Lung (tissue), 12 donors: ENCODE measurements around the gene ING2. TPM values are rescaled to one million over a fixed set of nuclear protein-coding genes. Genes with fewer than 3 reads are reported as not detected.

Experiments used
- ATAC-seq: fragments of 200-7000 bp; cut with Tn5 transposase; one replicate; pipeline ENCODE4 v1.9.1; 2020; ENCODE audit warnings: moderate number of reproducible peaks; ENCODE audit not compliant: insufficient read depth, low FRiP score
- DNase-seq, 3 donors: peaks; one replicate each; pipeline ENCODE4 v3.0.0-alpha.2; 2013 to 2017
- H3K27ac ChIP-seq, 2 donors: one replicate each; pipeline ENCODE4 v1.5.1; 2013; ENCODE audit warnings: mild to moderate bottlenecking in 2 of 2, moderate library complexity in 2 of 2, control low read depth in 1 of 2, inconsistent platforms in 1 of 2, low read depth in 1 of 2, low read length in 1 of 2
- H3K27me3 ChIP-seq, 3 donors: one replicate each; pipeline ENCODE4 v1.5.1; 2013; ENCODE audit warnings: low read length in 2 of 3; ENCODE audit not compliant: control insufficient read depth in 3 of 3, insufficient read depth in 3 of 3
- H3K36me3 ChIP-seq, 4 donors: one replicate each; pipeline ENCODE4 v1.5.1; 2013; ENCODE audit warnings: low read length in 4 of 4, mild to moderate bottlenecking in 1 of 4, moderate library complexity in 1 of 4; ENCODE audit not compliant: control insufficient read depth in 4 of 4, insufficient read depth in 4 of 4
- H3K4me1 ChIP-seq, 5 donors: one replicate each; pipeline ENCODE4 v1.5.1; 2013; ENCODE audit warnings: low read length in 5 of 5, mild to moderate bottlenecking in 2 of 5, moderate library complexity in 1 of 5; ENCODE audit not compliant: control insufficient read depth in 5 of 5, insufficient read depth in 5 of 5
- H3K4me3 ChIP-seq: one replicate; pipeline ENCODE4 v1.5.1; 2013; ENCODE audit warnings: mild to moderate bottlenecking, control low read depth, moderate library complexity
- H3K9ac ChIP-seq, 2 donors: one replicate each; pipeline ENCODE4 v1.5.1; 2013; ENCODE audit warnings: low read length in 2 of 2, control low read depth in 1 of 2; ENCODE audit not compliant: insufficient read depth in 1 of 2
- H3K9me3 ChIP-seq, 4 donors: one replicate each; pipeline ENCODE4 v1.5.1; 2013; ENCODE audit warnings: low read length in 3 of 4, mild to moderate bottlenecking in 1 of 4, moderate library complexity in 1 of 4; ENCODE audit not compliant: control insufficient read depth in 4 of 4, insufficient read depth in 3 of 4
- WGBS, 2 donors: extraction: QIAGEN DNeasy Blood & Tissue Kit; methylation state at CpG; one replicate each; pipeline ENCODE4 v1.1.7; 2013; 5-methylcytosine and 5-hydroxymethylcytosine counted together
- polyA plus RNA-seq, 2 donors: library from polyadenylated mRNA; stranded (reverse); fragments of 200-250 nt; gene quantifications; one replicate each; pipeline ENCODE4 v1.2.1, GENCODE V29; 2013
- total RNA-seq, 2 donors: library from RNA; depleted of rRNA in 1 of 2; stranded (reverse); fragments of >200 nt in 1 of 2; gene quantifications; one replicate each; pipeline ENCODE4 v1.2.1, GENCODE V29; 2014 to 2021
- TF ChIP-seq, protein P1 (sequence below): IDR thresholded peaks from 2 replicates; pipeline ENCODE4 v1.5.1; 2012; ENCODE audit warnings: mild to moderate bottlenecking; ENCODE audit errors: control extremely low read depth, extremely low read depth
- donor health status: control.
- donor health status: control.
- donor health status: Bipolar disorder and iron deficiency.
- donor health status: healthy.
- donor health status: DM: yes; HTN: yes; CAD: no.

The ING2 gene
- total and polyA plus RNA-seq, 4 donors = 8.5 to 21.9 (median 9.8) TPM

DNA sequence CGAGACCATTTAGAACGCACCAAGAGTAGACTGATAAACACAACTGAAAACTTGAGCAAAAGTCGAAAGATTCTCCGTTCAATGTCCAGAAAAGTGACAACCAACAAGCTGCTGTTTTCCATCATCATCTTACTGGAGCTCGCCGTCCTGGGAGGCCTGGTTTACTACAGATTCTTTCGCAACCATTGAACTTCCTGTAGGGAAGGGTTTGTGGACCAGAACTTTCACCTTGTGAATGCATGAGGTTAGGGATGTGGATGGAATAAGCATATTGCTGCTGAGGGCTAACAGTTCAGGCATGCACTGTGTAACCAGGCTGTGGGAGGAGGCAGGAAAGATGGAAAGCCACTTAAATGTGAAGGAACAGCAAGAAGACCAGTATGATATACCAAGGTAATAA, 20.9 kb upstream of the ING2 start:
- no peak overlapping the region for H3K9ac ChIP-seq
- H3K36me3 ChIP-seq = no peaks in the 10 kb centered on the region
- H3K27ac ChIP-seq = no peak overlapping the region
- no peaks in the 10 kb centered on the region for H3K27me3 ChIP-seq
- DNase-seq (no peak), ATAC-seq (no peak)
- no peaks in the 10 kb centered on the region for H3K4me1 ChIP-seq
- H3K4me3 ChIP-seq = no peak overlapping the region
- TF ChIP-seq, protein P1, sequence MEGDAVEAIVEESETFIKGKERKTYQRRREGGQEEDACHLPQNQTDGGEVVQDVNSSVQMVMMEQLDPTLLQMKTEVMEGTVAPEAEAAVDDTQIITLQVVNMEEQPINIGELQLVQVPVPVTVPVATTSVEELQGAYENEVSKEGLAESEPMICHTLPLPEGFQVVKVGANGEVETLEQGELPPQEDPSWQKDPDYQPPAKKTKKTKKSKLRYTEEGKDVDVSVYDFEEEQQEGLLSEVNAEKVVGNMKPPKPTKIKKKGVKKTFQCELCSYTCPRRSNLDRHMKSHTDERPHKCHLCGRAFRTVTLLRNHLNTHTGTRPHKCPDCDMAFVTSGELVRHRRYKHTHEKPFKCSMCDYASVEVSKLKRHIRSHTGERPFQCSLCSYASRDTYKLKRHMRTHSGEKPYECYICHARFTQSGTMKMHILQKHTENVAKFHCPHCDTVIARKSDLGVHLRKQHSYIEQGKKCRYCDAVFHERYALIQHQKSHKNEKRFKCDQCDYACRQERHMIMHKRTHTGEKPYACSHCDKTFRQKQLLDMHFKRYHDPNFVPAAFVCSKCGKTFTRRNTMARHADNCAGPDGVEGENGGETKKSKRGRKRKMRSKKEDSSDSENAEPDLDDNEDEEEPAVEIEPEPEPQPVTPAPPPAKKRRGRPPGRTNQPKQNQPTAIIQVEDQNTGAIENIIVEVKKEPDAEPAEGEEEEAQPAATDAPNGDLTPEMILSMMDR = no peak
- no peaks in the 10 kb centered on the region for H3K9me3 ChIP-seq
- 78 to 91% methylated on average over 7 of the region's 7 CpGs for WGBS, 2 donors

DNA sequence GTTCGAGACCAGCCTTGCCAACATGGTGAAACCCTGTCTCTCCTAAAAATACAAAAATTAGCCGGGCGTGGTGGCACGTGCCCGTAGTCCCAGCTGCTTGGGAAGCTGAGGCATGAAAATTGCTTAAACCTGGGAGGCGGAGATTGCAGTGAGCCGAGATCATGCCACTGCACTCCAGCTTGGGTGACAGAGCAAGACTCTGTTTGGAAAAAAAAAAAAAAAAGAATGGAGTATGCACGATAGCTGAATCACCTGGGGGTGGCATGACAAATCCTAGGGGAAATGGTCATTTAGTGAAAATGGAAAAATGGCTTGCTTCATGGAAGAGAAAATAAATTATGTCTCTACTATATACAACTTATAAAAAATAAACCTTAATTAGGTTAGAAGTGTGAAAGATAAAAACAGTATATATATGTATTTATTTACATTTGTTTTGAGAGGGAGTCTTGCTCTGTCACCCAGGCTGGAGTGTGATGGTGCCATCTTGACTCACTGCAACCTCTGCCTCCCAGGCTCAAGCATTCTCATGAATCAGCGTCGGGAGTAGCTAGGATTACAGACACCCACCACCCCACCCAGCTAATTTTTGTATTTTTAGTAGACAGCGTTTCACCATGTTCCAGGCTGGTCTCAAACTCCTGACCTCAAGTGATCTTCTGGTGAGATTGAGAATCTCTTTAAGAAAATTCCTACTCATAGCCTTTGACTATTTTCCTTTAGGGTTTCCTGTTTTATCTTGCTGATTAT, 19.3 kb upstream of the ING2 start:
- Histone ChIP-seq H3K36me3 (no peaks in the 10 kb centered on the region), H3K27me3 (no peaks in the 10 kb centered on the region), H3K9me3 (no peaks in the 10 kb centered on the region), H3K27ac (no peak overlapping the region), H3K4me1 (no peaks in the 10 kb centered on the region), H3K4me3 (no peak overlapping the region), H3K9ac (no peak overlapping the region)
- 82 to 88% methylated on average over 11 of the region's 11 CpGs for WGBS, 2 donors
- TF ChIP-seq, protein P1 = no peak
- ATAC-seq (no peak), DNase-seq (no peak)

DNA sequence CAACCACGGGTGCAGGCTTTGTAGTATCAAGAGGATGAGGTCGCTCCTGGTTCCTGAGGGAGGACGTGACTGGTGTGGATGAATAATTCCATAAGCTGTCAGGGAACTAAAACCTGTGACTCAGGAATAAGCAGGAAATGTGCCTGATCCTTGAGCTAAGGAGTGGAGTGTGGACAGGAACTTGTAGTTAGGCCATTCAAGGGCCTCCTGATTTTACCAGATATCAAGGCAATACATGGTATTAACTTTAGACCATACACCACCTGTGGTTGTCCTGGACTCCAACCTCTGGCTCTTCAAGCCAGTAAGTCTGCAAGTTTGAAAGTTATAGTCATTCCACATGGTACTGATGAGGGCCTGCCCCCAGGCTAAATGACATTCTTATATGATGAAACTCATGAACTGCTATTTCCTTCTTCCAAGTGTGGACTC, 12.1 kb upstream of the ING2 start:
- Histone ChIP-seq H3K27me3 (no peaks in the 10 kb centered on the region), H3K36me3 (peaks cover 1 to 17% (median 6%) of the 10 kb centered on the region in 4 donors), H3K4me1 (no peaks in the 10 kb centered on the region), H3K9ac (no peak overlapping the region), H3K9me3 (peaks cover 0 to 6% (median under 1%) of the 10 kb centered on the region in 4 donors), H3K4me3 (no peak overlapping the region), H3K27ac (no peak overlapping the region)
- ATAC-seq (no peak), DNase-seq (no peak)
- TF ChIP-seq, protein P1 = no peak
- WGBS, 2 donors = 88 to 96% methylated on average over 3 of the region's 3 CpGs
